ENCODE measurements around the gene OTUB2. TPM values are rescaled to one million over a fixed set of nuclear protein-coding genes. Genes with fewer than 3 reads are reported as not detected.
"Not testable (repeated sequence)": the region's sequence is repeated elsewhere in the genome, so short reads cannot be mapped to it uniquely, and the experiment has no call there.

Gene OTUB2
- total RNA-seq, 1 experiment from 2014 or later: 0.91 TPM

DNA sequence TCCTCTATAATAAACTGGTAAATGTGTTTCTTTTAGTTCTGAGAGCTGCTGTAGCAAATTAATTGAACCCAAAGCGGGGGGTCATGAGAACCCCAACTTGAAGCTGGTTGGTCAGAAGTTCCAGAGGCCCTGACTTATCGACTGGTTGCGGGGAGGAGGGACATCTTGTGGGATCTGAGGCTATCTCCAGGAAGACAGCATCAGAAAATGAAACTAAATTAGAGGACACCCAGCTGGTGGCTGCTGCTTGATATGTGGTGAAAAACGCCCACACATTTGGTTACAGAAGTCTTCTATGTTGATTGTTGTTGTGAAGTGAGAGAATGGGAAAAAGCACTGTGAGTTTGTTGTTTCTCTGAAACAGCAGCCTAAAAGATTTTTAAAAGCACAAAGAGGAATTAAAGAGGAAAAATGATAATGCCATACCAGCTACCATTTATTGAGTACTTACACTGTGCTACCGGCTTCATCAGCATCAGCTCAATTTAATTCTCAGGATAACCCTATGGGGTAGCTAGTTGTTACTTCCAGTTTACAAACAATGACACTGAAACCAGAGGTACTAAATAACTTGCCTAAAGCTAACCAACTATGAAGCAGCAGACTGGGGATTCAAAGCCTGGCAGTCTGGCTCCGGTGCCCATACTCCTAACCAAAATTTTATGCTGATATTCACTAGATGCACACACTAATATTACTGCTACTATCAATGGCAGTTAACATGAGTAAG, 30.6 kb downstream of the OTUB2 start:
- DNase-seq (ENCODE audit: low read depth): no peak

DNA sequence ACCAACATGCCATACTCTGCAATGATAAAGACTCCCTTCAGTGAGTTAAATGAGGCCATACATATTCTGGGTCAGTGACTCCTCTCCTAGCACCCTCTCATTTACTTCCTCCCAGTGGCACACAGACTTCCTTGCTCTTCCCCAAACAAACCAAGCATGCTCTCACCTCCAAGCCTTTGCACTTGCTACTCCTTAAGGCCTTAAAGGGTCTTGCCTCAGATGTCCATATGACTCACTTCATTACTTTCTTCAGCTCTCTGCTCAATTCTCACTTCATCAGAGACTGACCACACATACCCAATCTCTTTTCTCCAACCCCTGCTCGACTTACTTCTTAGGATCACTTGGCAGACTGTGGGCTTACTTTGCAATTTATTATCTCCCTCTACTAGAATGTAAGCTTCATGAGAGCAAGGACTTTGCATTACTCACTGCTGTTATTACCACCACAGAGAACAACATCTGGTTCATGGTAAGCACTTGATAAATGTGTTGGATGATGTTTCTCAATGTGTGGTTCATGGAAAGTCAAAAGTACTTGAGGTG, 32.1 kb downstream of the OTUB2 start:
- no peak for DNase-seq (ENCODE audit: low read depth)

DNA sequence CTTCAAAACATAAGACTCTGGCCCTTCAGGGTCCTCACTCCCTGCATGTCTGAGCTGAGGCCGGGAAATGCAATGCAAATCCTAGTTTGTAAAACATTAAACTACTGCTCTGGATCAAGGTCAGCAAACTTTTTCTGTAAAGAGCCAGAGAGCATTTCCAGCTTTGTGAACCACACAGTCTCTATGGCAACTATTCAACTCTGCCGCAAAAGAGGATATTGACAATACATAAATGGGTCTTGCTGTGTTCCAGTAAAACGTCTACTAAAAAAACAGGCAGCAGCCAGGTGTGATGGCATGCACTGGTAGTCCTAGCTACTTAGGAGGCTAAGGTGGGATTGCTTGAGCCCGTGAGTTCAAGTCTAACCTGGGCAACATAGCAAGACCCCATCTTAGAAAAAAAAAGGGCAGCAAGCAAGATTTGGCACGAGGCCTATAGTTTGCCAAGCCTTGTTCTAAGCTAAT, 32.6 kb downstream of the OTUB2 start:
- DNase-seq (ENCODE audit: low read depth): no peak

DNA sequence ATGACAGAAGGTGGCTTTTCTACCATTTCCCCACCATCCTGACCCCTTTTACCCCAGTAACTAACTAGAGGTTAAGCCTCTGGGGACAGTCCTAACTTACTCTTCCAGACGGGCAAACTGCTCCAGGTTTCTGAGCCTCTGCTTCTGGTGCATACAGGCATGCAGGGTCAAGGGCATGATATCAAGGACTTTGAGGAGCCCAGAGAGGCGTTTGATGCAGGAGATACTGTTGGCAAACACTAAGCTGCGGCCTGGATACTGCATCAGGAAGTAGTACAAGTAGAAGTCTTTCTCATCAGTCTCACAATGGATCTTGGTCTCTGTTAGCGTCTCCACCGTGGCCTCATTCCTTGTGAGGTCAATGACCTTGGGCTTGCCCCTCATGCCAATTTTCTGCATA, 33.9 kb downstream of the OTUB2 start:
- no peak for DNase-seq (ENCODE audit: low read depth)

DNA sequence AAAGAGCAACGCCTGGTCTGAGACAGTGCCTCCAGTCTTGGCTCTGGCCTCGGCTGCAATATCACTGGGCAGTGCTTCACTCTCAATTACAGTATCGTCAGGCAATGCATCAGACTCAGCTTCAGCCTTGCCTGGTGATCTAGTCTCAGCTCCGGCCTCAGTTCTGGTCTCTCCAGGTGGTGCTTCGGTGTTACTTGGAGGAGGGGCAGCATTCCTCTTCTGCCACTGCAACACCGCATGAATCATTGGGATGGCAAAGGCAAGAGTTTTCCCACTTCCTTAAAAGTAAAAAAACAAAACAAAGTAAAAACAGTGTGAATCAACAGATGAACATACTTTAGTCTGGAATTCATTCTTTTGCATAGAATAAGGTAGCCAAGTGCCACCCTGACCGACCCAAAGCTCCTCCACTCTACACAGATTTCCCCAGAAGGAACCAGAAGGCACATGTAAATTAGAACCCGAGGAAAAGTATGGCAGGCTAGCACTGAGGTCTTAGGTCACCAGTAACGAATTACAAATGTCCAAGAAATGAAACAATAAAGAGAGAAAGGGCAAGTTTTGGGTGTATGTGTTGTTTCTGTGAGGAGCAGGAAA, 36.3 kb downstream of the OTUB2 start:
- DNase-seq (ENCODE audit: low read depth): peak; percentile 78

DNA sequence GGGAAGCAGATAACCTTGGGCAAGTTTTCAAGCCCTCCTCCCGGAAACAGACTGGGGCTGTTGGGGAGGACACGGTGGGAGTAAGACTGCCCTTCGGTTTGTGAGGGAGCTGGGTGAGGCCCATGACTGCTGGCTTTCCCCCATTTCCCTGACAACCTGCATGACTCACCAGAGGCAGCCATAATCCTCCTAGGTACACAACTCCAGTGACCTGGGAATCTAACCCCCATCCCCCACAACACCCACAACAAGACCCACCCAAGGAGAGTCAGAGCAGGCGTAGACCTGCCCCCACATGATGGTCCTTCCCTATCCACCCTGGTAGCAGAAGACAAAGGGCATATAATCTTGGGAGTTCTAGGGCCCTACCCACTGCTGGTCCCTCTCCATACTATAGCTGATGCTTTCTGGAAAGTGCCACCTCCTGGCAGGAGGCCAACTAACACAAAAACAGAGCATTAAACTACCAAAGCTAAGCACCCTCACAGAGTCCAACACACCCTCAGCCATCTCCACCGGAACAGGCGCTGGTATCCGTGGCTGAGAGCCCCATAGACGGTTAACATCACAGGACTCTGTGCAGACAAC, 40.0 kb downstream of the OTUB2 start:
- peak; percentile 33 for DNase-seq (ENCODE audit: low read depth)

DNA sequence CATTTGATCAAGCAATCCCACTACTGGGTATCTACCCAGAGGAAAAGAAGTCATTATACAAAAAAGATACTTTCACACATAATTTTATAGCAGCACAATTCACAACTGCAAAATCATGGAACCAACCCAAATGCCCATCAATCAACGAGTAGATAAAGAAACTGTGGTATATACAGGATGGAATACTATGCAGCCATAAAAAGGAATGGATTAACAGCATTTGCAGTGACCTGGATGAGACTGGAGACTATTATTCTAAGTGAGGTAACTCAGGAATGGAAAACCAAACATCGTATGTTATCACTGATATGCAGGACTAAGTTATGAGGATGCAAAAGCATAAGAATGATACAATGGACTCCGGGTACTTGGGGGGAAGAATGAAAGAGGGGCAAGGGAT, 45.9 kb downstream of the OTUB2 start:
- not testable (repeated sequence) for DNase-seq (ENCODE audit: low read depth)

DNA sequence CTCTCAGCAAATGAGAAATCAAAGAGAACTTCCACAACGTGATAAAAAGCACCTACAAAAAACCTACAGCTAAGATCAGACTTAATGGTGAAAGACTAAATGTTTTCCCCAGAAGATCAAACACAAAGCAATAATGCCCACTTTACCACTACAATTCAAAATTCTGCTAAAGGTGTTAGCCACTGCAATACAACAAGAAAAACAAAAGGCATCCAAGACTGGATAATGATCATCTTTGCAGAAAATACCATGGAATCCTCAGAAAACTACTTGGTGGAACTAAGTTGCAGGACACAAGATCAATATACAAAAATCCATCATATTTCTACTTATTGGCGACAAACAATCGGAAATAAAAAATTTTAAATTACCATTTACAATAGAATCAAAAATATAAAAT, 48.4 kb downstream of the OTUB2 start:
- DNase-seq (ENCODE audit: low read depth): no peak

DNA sequence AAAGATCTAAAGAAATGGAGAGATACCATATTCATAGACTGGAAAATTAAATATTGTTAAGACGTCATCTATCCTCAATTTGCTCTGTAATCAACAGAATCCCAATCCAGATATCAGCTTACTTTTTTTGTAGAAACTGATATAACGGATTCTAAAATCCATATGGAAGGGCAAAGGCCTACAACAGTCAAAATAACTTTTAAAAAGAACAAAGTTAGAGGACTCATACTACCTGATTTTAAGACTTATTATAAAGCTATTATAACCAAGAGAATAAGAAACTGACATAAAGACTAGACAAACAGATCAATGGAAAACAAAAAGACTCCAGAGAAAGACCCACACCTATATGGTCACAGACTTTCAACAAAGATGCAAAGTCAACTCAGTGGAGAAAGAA, 48.9 kb downstream of the OTUB2 start:
- DNase-seq (ENCODE audit: low read depth): no peak

DNA sequence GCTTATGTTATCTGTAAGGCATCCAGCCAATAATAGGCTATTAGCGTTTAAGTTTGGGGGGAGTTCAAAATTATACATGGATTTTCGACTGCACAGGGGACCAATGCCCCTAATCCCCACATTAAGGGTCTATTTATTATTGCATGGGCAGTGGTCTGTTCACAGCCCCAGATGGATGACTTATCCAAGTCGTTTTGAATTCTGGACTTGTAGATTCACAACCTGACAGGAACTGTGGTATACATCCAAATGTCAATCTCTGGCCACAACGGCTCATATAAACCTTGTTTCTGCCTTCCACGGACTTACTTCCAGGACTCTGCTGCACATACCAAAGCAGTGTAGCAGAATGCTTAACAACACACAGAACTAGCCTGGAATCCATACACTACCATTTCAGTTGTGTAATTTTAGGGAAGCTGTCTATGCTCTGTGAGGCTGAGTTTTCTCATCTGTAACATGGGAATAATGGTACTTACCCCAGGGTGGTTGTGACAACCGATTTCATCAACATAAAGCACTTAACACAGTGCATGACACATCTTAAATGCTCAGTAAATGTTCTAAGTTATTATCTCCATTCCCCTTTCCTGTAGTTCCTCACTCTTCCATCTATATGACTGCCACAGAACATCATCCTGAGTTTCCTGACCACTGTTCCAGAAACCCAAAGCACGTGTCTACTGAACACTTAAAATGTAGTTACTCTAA, 51.1 kb downstream of the OTUB2 start:
- no peak for DNase-seq (ENCODE audit: low read depth)

DNA sequence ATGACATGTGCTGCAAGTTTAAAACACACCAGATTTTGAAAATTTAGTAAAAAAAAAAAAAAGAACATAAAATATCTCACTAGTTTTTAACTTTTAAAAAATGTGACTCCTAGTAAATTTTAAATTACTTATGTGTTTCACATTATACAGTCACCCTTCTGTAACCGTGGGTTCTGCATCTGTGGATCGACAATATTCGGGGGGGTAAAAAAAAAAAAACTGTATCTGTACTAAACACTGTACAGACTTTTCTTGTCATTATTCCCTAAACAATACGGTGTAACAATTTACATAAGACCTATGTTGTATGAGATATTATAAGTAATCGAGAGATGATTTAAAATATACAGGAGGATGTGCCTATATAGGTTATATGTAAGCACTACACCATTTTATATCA, 51.7 kb downstream of the OTUB2 start:
- DNase-seq (ENCODE audit: low read depth): no peak

DNA sequence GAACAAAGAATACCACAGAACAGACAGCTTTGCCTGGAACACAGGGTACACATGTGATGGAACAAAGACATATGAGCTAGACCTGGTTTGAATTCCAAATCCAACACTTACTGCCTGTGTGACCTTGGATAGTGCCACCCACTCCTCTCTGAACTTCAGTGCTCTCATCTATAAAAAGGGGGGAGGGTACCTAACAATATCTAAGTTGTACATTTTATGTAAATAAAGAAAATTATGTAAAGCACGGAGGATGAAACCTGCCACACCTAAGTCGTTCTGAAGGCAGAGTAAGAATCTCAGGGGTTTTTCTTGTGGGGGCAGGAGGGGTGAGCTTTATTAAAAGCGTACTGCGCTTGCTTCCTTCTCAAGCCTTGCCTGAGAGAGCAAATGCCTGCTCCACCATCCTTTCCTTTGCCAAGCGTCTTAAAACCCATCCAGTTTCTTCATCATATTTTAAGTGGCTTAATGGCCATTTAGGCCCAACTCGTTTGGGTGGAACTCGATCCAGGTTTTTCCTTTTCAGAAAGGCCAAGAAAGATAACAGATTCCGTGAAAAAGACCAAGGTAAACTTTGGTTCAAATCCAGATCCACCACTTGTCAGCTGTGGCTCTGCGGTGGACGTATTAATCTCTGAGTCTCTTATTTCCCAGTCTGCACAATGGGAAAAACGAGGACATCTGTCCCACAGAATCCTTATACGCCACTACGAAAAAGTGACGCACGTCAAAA, 53.9 kb downstream of the OTUB2 start:
- peak; percentile 46 for DNase-seq (ENCODE audit: low read depth)

DNA sequence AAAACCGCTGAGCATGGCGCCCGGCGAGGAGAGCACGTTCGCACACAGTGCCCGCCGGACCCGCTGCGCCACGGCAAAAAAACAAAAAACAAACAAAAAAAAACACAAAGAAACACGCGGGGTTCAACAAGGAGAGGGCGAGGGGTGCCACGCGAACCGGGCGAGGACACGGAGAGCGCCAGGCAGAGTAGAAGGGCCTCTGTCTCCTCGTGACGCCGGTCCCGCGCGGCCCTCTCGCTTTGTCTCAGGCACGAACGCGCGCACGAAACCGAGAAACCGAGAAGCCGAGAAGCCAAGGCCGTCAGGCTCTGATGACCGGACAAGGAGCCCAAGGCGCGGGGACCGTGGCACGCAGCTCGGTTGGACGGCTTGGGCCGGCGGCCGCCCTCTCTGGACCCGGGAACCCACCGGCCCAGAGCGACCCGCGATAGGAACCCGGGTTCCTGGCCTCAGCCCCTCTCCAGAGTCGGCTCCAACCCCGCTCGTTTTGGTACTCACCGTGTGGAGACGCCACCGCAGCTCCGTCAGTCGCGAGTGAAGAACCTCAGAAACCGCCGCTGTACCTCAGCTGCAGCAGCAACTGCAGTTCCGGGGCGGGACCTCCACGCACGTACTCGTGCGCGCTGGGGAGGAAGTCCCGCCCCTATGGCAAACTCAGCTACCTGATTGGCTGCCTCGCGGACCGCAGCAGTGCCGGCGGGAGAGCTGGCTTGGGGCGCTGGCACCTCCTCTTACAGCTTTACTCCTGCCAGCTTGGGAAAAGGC, 54.7 kb downstream of the OTUB2 start, which contains the start of the genes DDX24 and IFI27L1:
DDX24 (minus strand) TSS at position 582 of the 765 bp plus-strand sequence. CDS start 1,460 bp downstream, outside the sequence.
IFI27L1 (plus strand) TSS at position 690 of the 765 bp plus-strand sequence. CDS start 15,628 bp downstream, outside the sequence.
- peak; percentile 87 for DNase-seq (ENCODE audit: low read depth)

DNA sequence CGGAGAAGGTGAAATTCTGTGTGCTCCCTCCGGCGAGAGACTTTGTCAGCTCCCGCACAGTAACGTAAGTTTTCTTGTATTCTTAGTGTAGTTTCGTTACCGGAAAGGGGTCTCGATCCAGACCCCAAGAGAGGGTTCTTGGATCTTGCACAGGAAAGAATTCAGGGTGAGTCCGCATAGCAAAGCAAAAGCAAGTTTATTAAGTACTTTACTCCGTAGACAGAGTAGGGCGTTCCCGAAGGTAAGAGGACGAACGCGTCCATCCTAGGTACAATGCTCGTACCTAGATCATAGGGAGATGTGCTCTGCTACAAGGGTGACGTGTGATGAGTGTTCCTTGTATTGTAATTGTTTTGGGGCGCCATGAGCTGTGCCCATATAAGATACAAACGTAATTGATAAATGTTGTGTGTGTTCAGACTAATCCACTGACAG, 55.3 kb downstream of the OTUB2 start:
- no peak for DNase-seq (ENCODE audit: low read depth)

DNA sequence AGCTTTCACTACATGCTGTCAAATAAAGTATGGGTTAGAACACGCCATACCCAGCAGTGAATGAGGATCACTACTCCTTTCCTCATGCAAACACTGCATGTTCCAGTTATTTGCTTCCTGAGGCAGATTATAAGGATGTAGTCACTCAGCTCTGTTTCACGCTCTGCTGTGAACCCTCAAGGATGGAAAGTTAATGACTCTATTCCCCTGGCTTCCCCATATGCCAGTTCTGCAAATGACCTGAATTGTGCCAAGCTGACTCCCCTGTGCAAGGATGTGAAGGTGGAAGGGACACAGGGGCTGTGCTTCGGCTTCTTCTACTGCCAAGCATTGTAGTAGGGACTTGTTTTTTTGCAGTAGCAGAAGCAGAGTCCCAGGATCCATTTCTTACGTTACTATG, 61.8 kb downstream of the OTUB2 start:
- DNase-seq (ENCODE audit: low read depth): no peak

DNA sequence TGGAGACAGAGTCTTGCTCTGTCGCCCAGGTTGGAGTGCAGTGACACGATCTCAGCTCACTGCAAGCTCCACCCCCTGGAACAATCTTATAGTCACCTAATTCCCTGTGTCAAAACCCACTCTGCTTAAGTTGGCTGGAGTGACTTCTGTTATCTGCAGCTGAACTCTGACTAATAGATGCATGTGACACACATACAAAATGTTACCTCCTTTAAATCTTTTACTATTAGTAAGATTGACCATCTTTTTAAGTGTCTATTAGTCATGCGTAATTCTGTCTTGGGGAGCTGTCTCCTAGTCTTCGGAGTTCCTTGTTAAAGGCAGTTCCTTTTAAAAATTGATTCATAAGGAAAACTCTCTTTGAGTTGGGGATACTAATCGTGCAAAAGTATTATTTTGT, 62.4 kb downstream of the OTUB2 start:
- DNase-seq (ENCODE audit: low read depth): peak; percentile 61

DNA sequence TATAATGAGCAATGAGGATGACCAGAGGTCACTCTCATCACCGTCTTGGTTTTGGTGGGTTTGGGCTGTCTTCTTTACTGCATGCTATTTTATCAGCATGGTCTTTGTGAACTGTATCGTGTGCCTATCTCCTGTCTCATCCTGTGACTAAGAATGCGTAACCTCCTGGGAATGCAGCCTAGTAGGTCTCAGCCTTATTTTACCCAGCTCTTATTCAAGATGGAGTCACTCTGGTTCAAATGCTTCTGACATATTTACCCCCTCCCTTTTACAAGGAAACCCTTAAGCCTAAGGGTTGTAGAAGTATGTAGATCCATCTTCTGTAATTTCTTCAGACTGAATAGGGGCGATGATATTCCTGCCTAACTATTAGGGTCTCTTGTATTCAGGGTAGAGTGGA, 63.3 kb downstream of the OTUB2 start:
- peak; percentile 46 for DNase-seq (ENCODE audit: low read depth)

DNA sequence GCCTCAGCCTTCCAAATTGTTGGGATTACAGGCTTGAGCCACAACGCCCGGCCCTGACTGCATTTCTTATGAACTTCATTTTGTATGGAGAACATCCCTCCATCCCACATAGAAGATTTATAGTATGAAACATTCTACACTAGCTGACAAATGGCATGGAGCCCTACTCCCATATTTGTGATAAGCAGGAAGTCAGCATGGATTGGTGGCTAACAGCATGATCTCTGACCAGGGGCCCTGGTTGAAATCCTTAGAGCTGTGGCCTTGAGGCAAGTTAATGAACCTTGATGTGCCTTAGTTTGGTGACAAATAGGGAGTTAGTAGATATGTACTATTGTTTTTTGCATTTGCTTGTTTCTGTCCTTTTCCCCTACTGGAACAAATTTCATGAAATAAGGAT, 67.3 kb downstream of the OTUB2 start:
- no peak for DNase-seq (ENCODE audit: low read depth)

DNA sequence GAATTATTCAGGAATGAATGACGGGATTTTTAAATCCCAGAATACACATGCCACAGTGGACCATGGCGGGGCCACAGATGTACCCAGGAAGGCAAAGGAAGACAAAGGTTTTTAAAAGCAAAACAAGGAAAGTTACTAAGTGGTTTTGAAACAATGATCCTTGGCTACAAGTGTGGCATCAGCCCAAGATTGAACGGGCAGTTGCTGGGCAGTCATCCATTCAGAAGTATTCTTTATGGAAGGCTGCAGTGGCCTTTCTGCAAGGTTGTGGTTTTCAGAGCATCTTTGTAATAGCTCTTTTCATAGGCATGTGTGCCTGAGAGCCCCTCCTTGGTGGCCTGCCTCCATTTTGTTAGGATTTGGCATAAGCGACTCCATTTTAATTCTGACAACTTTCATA, 71.0 kb downstream of the OTUB2 start:
- DNase-seq (ENCODE audit: low read depth): no peak
